ENCODE results near the gene FHIP2A. TPM values are rescaled to one million over a fixed set of nuclear protein-coding genes. Genes with fewer than 3 reads are reported as not detected.

FHIP2A gene
- polyA plus RNA-seq, 1 donor from 2014 or later: 30.7 TPM

DNA sequence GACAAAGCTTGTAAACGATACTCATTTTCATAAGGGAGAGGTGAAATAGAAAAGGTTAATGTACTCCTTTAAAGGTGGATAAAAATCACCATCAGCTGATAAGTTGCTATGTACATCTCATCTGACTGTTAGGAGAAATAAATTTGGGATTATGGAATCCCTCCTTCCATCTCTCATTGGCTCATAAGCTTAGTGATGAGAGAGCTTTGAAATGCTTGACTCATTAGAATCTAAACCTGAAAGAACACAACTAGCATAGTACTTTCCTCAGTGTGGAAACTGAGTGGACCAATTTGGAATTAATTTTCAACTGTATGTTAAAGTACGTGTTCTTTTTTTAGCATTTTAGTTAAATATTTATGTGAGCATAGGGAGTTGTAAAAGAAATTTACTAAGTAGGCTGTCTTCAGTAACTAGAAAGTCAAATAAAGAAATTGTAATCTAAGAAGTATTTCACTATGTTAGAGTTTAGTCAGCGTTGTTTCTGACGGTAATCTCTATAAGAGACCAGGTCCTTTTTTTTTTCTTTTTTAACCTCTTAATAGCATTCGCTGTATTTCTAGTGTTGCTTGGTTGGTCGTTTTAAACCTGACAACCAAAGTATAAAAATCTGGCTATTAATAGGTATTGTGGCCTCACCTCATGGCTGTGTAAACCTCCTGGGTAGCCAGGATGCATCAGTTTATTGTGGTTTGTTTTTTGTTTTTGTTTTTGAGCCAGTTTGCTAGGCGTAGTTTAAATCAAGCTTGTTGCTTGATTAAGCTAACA, 34.4 kb downstream of the FHIP2A start:
- TF ChIP-seq EZH2 (IDR thresholded peaks at IDR 0.05; ENCODE audit: borderline replicate concordance, insufficient read depth, low read length, poor library complexity, severe bottlenecking) (no peak), MXI1 (conservative IDR thresholded peaks at IDR 0.05; ENCODE audit: poor library complexity, severe bottlenecking) (no peak), POLR2AphosphoS5 (IDR thresholded peaks at IDR 0.05) (no peak), SMC3 (conservative IDR thresholded peaks at IDR 0.05; ENCODE audit: poor library complexity) (no peak), RAD21 (conservative IDR thresholded peaks at IDR 0.05) (no peak), EP300 (conservative IDR thresholded peaks at IDR 0.05; ENCODE audit: poor library complexity, severe bottlenecking) (no peak), TAF1 (IDR thresholded peaks at IDR 0.05; ENCODE audit: low read depth) (no peak)
- TF ChIP-seq, protein P1, sequence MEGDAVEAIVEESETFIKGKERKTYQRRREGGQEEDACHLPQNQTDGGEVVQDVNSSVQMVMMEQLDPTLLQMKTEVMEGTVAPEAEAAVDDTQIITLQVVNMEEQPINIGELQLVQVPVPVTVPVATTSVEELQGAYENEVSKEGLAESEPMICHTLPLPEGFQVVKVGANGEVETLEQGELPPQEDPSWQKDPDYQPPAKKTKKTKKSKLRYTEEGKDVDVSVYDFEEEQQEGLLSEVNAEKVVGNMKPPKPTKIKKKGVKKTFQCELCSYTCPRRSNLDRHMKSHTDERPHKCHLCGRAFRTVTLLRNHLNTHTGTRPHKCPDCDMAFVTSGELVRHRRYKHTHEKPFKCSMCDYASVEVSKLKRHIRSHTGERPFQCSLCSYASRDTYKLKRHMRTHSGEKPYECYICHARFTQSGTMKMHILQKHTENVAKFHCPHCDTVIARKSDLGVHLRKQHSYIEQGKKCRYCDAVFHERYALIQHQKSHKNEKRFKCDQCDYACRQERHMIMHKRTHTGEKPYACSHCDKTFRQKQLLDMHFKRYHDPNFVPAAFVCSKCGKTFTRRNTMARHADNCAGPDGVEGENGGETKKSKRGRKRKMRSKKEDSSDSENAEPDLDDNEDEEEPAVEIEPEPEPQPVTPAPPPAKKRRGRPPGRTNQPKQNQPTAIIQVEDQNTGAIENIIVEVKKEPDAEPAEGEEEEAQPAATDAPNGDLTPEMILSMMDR (IDR thresholded peaks at IDR 0.05; ENCODE audit: poor library complexity, severe bottlenecking): no peak
- TF ChIP-seq, protein P2, sequence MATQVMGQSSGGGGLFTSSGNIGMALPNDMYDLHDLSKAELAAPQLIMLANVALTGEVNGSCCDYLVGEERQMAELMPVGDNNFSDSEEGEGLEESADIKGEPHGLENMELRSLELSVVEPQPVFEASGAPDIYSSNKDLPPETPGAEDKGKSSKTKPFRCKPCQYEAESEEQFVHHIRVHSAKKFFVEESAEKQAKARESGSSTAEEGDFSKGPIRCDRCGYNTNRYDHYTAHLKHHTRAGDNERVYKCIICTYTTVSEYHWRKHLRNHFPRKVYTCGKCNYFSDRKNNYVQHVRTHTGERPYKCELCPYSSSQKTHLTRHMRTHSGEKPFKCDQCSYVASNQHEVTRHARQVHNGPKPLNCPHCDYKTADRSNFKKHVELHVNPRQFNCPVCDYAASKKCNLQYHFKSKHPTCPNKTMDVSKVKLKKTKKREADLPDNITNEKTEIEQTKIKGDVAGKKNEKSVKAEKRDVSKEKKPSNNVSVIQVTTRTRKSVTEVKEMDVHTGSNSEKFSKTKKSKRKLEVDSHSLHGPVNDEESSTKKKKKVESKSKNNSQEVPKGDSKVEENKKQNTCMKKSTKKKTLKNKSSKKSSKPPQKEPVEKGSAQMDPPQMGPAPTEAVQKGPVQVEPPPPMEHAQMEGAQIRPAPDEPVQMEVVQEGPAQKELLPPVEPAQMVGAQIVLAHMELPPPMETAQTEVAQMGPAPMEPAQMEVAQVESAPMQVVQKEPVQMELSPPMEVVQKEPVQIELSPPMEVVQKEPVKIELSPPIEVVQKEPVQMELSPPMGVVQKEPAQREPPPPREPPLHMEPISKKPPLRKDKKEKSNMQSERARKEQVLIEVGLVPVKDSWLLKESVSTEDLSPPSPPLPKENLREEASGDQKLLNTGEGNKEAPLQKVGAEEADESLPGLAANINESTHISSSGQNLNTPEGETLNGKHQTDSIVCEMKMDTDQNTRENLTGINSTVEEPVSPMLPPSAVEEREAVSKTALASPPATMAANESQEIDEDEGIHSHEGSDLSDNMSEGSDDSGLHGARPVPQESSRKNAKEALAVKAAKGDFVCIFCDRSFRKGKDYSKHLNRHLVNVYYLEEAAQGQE (IDR thresholded peaks at IDR 0.05; ENCODE audit: borderline replicate concordance): no peak
- no peak overlapping the region for H3K4me3 ChIP-seq (ENCODE audit: low read length)
- H3K79me2 ChIP-seq (replicated peaks; ENCODE audit: insufficient read depth, low read length): no peaks in the 10 kb centered on the region
- H3K4me2 ChIP-seq (ENCODE audit: low read length): no peak overlapping the region
- no peak overlapping the region for H3K9ac ChIP-seq (ENCODE audit: low read length)
- H3K27me3 ChIP-seq (ENCODE audit: insufficient read depth, low read depth, low read length): no peaks in the 10 kb centered on the region
- H3K27ac ChIP-seq (ENCODE audit: low read length): no peak overlapping the region
- H3K36me3 ChIP-seq (ENCODE audit: insufficient read depth, low read length): peaks cover 7% of the 10 kb centered on the region
- H3K9me2 ChIP-seq (ENCODE audit: insufficient read depth, low read length): no peaks in the 10 kb centered on the region
- no peak overlapping the region for H2AFZ ChIP-seq (ENCODE audit: low read depth, low read length)
- no peaks in the 10 kb centered on the region for H3F3A ChIP-seq (ENCODE audit: insufficient read depth, low read length, poor library complexity, severe bottlenecking)
- H3K9me3 ChIP-seq (ENCODE audit: low read length): no peaks in the 10 kb centered on the region
- H4K20me1 ChIP-seq (ENCODE audit: insufficient read depth): no peaks in the 10 kb centered on the region

DNA sequence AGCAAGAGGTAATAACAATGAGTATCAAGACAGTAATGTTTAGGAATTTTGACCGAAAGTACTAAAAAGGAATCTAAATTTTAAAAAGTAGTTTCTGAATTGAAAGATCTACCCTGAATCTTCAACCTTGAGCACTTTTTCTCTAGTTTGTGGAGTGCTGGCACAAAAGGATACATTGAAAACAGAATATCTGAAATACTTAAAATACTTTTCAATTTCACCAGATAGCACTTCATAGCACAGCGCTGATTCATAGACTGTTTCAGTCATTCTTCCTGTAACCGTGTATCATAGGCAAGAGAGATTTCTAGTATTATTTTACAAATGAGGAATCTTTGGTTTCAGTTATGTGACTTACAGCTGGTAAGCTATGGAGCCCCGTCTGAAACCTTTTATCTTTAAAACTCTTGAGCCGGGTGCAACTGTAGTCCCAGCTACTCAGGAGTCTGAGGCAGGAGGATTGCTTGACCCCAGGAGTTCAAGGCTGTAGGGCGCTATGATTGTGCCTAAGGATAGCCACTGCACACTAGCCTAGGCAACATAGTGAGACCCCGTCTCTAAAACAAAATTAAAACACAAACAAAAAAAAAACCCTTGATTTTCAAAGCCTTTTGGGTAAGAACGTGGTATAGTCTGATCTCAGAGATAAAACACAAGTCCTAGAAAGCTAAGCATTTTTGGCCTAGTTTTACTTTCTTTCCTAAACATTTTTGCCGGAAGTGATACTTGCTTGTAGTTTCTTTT, 35.1 kb downstream of the FHIP2A start:
- no peaks in the 10 kb centered on the region for H3K9me2 ChIP-seq (ENCODE audit: insufficient read depth, low read length)
- peaks cover 7% of the 10 kb centered on the region for H3K36me3 ChIP-seq (ENCODE audit: insufficient read depth, low read length)
- H3K4me2 ChIP-seq (ENCODE audit: low read length): no peak overlapping the region
- no peaks in the 10 kb centered on the region for H3K27me3 ChIP-seq (ENCODE audit: insufficient read depth, low read depth, low read length)
- H3K27ac ChIP-seq (ENCODE audit: low read length): no peak overlapping the region
- H3F3A ChIP-seq (ENCODE audit: insufficient read depth, low read length, poor library complexity, severe bottlenecking): no peaks in the 10 kb centered on the region
- no peaks in the 10 kb centered on the region for H4K20me1 ChIP-seq (ENCODE audit: insufficient read depth)
- no peaks in the 10 kb centered on the region for H3K79me2 ChIP-seq (replicated peaks; ENCODE audit: insufficient read depth, low read length)
- TF ChIP-seq, protein P1 (IDR thresholded peaks at IDR 0.05; ENCODE audit: poor library complexity, severe bottlenecking): no peak
- no peak for TF ChIP-seq SMC3 (conservative IDR thresholded peaks at IDR 0.05; ENCODE audit: poor library complexity)
- no peak for TF ChIP-seq MXI1 (conservative IDR thresholded peaks at IDR 0.05; ENCODE audit: poor library complexity, severe bottlenecking)
- no peak for TF ChIP-seq EZH2 (IDR thresholded peaks at IDR 0.05; ENCODE audit: borderline replicate concordance, insufficient read depth, low read length, poor library complexity, severe bottlenecking)
- TF ChIP-seq POLR2AphosphoS5 (IDR thresholded peaks at IDR 0.05): no peak
- TF ChIP-seq, protein P2 (IDR thresholded peaks at IDR 0.05; ENCODE audit: borderline replicate concordance): no peak
- no peak for TF ChIP-seq TAF1 (IDR thresholded peaks at IDR 0.05; ENCODE audit: low read depth)
- no peak for TF ChIP-seq RAD21 (conservative IDR thresholded peaks at IDR 0.05)
- no peak for TF ChIP-seq EP300 (conservative IDR thresholded peaks at IDR 0.05; ENCODE audit: poor library complexity, severe bottlenecking)
- no peaks in the 10 kb centered on the region for H3K9me3 ChIP-seq (ENCODE audit: low read length)
- H3K9ac ChIP-seq (ENCODE audit: low read length): no peak overlapping the region
- H2AFZ ChIP-seq (ENCODE audit: low read depth, low read length): no peak overlapping the region
- H3K4me3 ChIP-seq (ENCODE audit: low read length): no peak overlapping the region
